ENCODE data around the gene SPIRE1.

DNA sequence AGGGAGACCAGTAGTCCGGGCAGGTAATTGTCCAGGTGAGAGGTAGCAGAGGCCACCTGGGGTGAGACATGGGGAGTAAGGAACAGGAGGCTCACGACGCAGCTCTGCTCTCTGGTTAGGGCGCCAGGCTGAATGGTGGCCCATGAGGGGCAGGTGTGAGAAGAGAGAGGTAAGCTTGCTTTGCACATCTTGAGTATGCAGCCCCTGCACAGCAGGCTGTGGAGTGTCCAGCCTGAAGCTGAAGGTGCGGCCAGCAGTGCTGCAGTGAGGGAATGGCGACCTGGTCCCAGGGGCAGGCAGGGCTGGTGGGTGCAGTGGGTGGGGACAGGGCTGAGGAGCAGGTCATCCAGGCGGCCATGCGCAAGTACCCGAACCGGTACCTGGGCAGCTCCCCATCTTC is 234.5 kb downstream of the SPIRE1 start:
- TF ChIP-seq POLR2A (IDR thresholded peaks at IDR 0.05) (no peak), POLR2AphosphoS5 (IDR thresholded peaks at IDR 0.05; ENCODE audit: insufficient read depth in 1 of 2, low read depth in 1 of 2) (no peak)
- TF ChIP-seq, protein P1, sequence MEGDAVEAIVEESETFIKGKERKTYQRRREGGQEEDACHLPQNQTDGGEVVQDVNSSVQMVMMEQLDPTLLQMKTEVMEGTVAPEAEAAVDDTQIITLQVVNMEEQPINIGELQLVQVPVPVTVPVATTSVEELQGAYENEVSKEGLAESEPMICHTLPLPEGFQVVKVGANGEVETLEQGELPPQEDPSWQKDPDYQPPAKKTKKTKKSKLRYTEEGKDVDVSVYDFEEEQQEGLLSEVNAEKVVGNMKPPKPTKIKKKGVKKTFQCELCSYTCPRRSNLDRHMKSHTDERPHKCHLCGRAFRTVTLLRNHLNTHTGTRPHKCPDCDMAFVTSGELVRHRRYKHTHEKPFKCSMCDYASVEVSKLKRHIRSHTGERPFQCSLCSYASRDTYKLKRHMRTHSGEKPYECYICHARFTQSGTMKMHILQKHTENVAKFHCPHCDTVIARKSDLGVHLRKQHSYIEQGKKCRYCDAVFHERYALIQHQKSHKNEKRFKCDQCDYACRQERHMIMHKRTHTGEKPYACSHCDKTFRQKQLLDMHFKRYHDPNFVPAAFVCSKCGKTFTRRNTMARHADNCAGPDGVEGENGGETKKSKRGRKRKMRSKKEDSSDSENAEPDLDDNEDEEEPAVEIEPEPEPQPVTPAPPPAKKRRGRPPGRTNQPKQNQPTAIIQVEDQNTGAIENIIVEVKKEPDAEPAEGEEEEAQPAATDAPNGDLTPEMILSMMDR (IDR thresholded peaks at IDR 0.05) = no peak
